HepG2 (cell line): Measurements from ENCODE around the gene BTBD1. TPM values are rescaled to one million over a fixed set of nuclear protein-coding genes. Genes with fewer than 3 reads are reported as not detected.

ENCODE experiments used
- AKAP8 ChIP-seq: sonication (generic); formaldehyde crosslinking; IDR thresholded peaks from 2 replicates; pipeline ENCODE4 v1.5.1; 2020; ENCODE audit warnings: mild to moderate bottlenecking, missing genetic modification reagents
- ATM ChIP-seq: fragments of 450-650 bp; IDR thresholded peaks from 2 replicates; pipeline ENCODE4 v1.7.1; 2017; ENCODE audit warnings: mild to moderate bottlenecking, borderline replicate concordance
- CBX2 ChIP-seq, 2 experiments: fragments of 200-600 bp in 1 of 2; sonication (generic); formaldehyde crosslinking in 1 of 2; IDR thresholded peaks; 2 replicates each; pipeline versions ENCODE4 v1.7.0 to v1.8.1; 2018 to 2022; ENCODE audit warnings: low read depth in 2 of 2, low read length in 1 of 2, mild to moderate bottlenecking in 1 of 2, missing genetic modification reagents in 1 of 2
- CHCHD3 ChIP-seq: sonication (generic); formaldehyde crosslinking; IDR thresholded peaks from 2 replicates; pipeline ENCODE4 v1.8.0; 2022; ENCODE audit warnings: mild to moderate bottlenecking, missing genetic modification reagents, moderate library complexity
- DRAP1 ChIP-seq: IDR thresholded peaks from 2 replicates; pipeline ENCODE4 v1.6.1; 2016; ENCODE audit warnings: missing genetic modification reagents, missing compliant biosample characterization
- IRX3 ChIP-seq: sonication (generic); formaldehyde crosslinking; IDR thresholded peaks from 2 replicates; pipeline ENCODE4 v1.8.1; 2023; ENCODE audit warnings: mild to moderate bottlenecking, low read depth, missing genetic modification reagents, borderline replicate concordance
- JUNB ChIP-seq: sonication (generic); formaldehyde crosslinking; IDR thresholded peaks from 2 replicates; pipeline ENCODE4 v1.8.0; 2022; ENCODE audit warnings: missing genetic modification reagents, mild to moderate bottlenecking, borderline replicate concordance
- KAT7 ChIP-seq: IDR thresholded peaks from 2 replicates; pipeline ENCODE4 v1.6.1; 2018; ENCODE audit warnings: borderline replicate concordance, missing compliant biosample characterization
- MAFF ChIP-seq: IDR thresholded peaks from 2 replicates; pipeline ENCODE4 v1.6.1; 2011; ENCODE audit warnings: low read depth, low read length, improper control_type of control experiment
- NONO ChIP-seq, 2 experiments: fragments of 450-650 bp in 1 of 2; sonication (generic) in 1 of 2; formaldehyde crosslinking in 1 of 2; IDR thresholded peaks in 1 of 2; conservative IDR thresholded peaks in 1 of 2; 2 replicates each; pipeline versions ENCODE4 v1.6.1 to v1.8.0; 2017 to 2022; ENCODE audit warnings: mild to moderate bottlenecking in 1 of 2, missing genetic modification reagents in 1 of 2, moderate library complexity in 1 of 2
- NR1H2 ChIP-seq: sonication (generic); formaldehyde crosslinking; IDR thresholded peaks from 2 replicates; pipeline ENCODE4 v1.8.1; 2022; ENCODE audit warnings: low read depth, missing genetic modification reagents, borderline replicate concordance
- ONECUT2 ChIP-seq: sonication (generic); formaldehyde crosslinking; IDR thresholded peaks from 2 replicates; pipeline ENCODE4 v1.4.0; 2020; ENCODE audit warnings: missing genetic modification reagents
- RXRA ChIP-seq: sonication (generic); formaldehyde crosslinking; IDR thresholded peaks from 2 replicates; pipeline ENCODE4 v1.5.1; 2020; ENCODE audit warnings: missing genetic modification reagents
- SMC3 ChIP-seq: IDR thresholded peaks from 2 replicates; pipeline ENCODE4 v1.6.1; 2011; ENCODE audit warnings: low read length, improper control_type of control experiment
- ZBTB1 ChIP-seq: sonication (generic); formaldehyde crosslinking; IDR thresholded peaks from 2 replicates; pipeline ENCODE4 v1.4.0; 2020; ENCODE audit warnings: missing genetic modification reagents, borderline replicate concordance
- ZBTB2 ChIP-seq: sonication (generic); formaldehyde crosslinking; IDR thresholded peaks from 2 replicates; pipeline ENCODE4 v1.8.0; 2022; ENCODE audit warnings: low read depth, missing genetic modification reagents
- ZFY ChIP-seq: sonication (generic); formaldehyde crosslinking; IDR thresholded peaks from 2 replicates; pipeline ENCODE4 v1.4.0; 2020; ENCODE audit warnings: missing genetic modification reagents
- ZNF10 ChIP-seq: sonication (generic); formaldehyde crosslinking; IDR thresholded peaks from 2 replicates; pipeline ENCODE4 v1.4.0; 2020; ENCODE audit warnings: mild to moderate bottlenecking, low read depth, missing genetic modification reagents, borderline replicate concordance
- ZNF337 ChIP-seq: sonication (generic); formaldehyde crosslinking; IDR thresholded peaks from 2 replicates; pipeline ENCODE4 v1.5.1; 2020; ENCODE audit warnings: missing genetic modification reagents, low read depth, mild to moderate bottlenecking, borderline replicate concordance
- ZNF33A ChIP-seq: sonication (generic); formaldehyde crosslinking; IDR thresholded peaks from 2 replicates; pipeline ENCODE4 v1.5.1; 2020; ENCODE audit warnings: missing genetic modification reagents, mild to moderate bottlenecking, moderate library complexity, borderline replicate concordance
- ZNF430 ChIP-seq: sonication (generic); formaldehyde crosslinking; IDR thresholded peaks from 2 replicates; pipeline ENCODE4 v1.9.0; 2021; ENCODE audit warnings: mild to moderate bottlenecking, missing genetic modification reagents
- ZNF446 ChIP-seq: sonication (generic); formaldehyde crosslinking; IDR thresholded peaks from 2 replicates; pipeline ENCODE4 v1.5.0; 2020; ENCODE audit warnings: mild to moderate bottlenecking, missing genetic modification reagents
- ZNF567 ChIP-seq: sonication (generic); formaldehyde crosslinking; IDR thresholded peaks from 2 replicates; pipeline ENCODE4 v1.8.1; 2023; ENCODE audit warnings: mild to moderate bottlenecking, missing genetic modification reagents, borderline replicate concordance
- ZNF770 ChIP-seq: sonication (generic); formaldehyde crosslinking; IDR thresholded peaks from 2 replicates; pipeline ENCODE4 v1.5.0; 2020; ENCODE audit warnings: mild to moderate bottlenecking, missing genetic modification reagents
- ZNF776 ChIP-seq: sonication (generic); formaldehyde crosslinking; IDR thresholded peaks from 2 replicates; pipeline ENCODE4 v1.4.0; 2020; ENCODE audit warnings: mild to moderate bottlenecking, missing genetic modification reagents
- ZSCAN22 ChIP-seq: sonication (generic); formaldehyde crosslinking; IDR thresholded peaks from 2 replicates; pipeline ENCODE4 v1.4.0; 2020; ENCODE audit warnings: mild to moderate bottlenecking, missing genetic modification reagents
- polyA plus RNA-seq, 8 experiments: library from polyadenylated mRNA; depleted of rRNA in 3 of 8; stranded (reverse) in 7 of 8; unstranded in 1 of 8; fragments of >200 nt; fragmentation: Illumina TruSeq in 4 of 8; extraction: Trizol in 4 of 8; gene quantifications; 2 replicates each; pipeline versions ENCODE4 v1.2.1 to v1.2.3, GENCODE V29; 2011 to 2016; ENCODE audit warnings: low read depth in 4 of 8, missing spikeins in 1 of 8, mixed read lengths in 1 of 8; ENCODE audit not compliant: insufficient read depth in 1 of 8
- total RNA-seq, 5 experiments: library from RNA; depleted of rRNA; stranded (reverse); fragments of >200 nt; fragmentation: Illumina TruSeq; extraction: Trizol; gene quantifications; 2 replicates each; pipeline ENCODE4 v1.2.3, GENCODE V29; 2016; ENCODE audit warnings: low read depth in 1 of 5

BTBD1 gene
- total and polyA plus RNA-seq, 2 of the 13 experiments (the other 11 are each of a cell fraction or from before 2014, with no cell fraction given): 32.1 to 53.9 TPM

GRCh38 chr15:83011271-83012075 is 55.6 kb downstream of the BTBD1 start, which contains the start of gene C15orf40 (continued):
- TF ChIP-seq ZNF770 (CRISPR knock-in tag) (peak; percentile 54), ZBTB2 (CRISPR knock-in tag) (no peak), KAT7 (CRISPR knock-in tag) (no peak), ZBTB1 (CRISPR knock-in tag) (no peak), NONO (IDR thresholded peaks at IDR 0.05) (no peak), NONO (CRISPR knock-in tag; conservative IDR thresholded peaks at IDR 0.05) (peak; percentile 96), MAFF (no peak), ZNF337 (peak; percentile 90; the same call in 1 of the 2 replicates), JUNB (CRISPR knock-in tag) (no peak), ZFY (CRISPR knock-in tag) (peak; percentile 94), ZNF567 (CRISPR knock-in tag) (peak; percentile 85), CBX2 (IDR thresholded peaks at IDR 0.05; ENCODE audit: low read depth, low read length) (no peak), CBX2 (CRISPR knock-in tag; IDR thresholded peaks at IDR 0.05; ENCODE audit: low read depth) (no peak), ATM (no peak), RXRA (CRISPR knock-in tag) (peak; percentile 72; the same call in 1 of the 2 replicates), ONECUT2 (CRISPR knock-in tag) (0 out of 2 replicates have a peak, but pooled peaks have one; percentile 25), ZNF10 (CRISPR knock-in tag) (no peak), DRAP1 (peak; percentile 59; the same call in 1 of the 2 replicates), ZNF446 (CRISPR knock-in tag) (no peak; the same call in 1 of the 2 replicates), NR1H2 (CRISPR knock-in tag) (no peak), ZNF776 (peak; percentile 51; the same call in 1 of the 2 replicates), AKAP8 (no peak), IRX3 (CRISPR knock-in tag) (no peak), CHCHD3 (CRISPR knock-in tag) (peak; percentile 72; the same call in 1 of the 2 replicates), ZNF33A (CRISPR knock-in tag) (no peak), ZNF430 (CRISPR knock-in tag) (peak; percentile 52), ZSCAN22 (CRISPR knock-in tag) (no peak), SMC3 (no peak; the same call in 1 of the 2 replicates)
